MCF 10A (cell line): ENCODE data around the gene INTS7. TPM values are rescaled to one million over a fixed set of nuclear protein-coding genes. Genes with fewer than 3 reads are reported as not detected.

Experiments used
- BruUV-seq: library from RNA; stranded (reverse); fragments of 400-500 nt; replicated peaks from 2 replicates; lab custom pipeline; 2021; lab: Mats Ljungman, UMichigan
- CTCF ChIA-PET: fragments of 300-600 bp; sonication (Branson Sonifier 250); formaldehyde crosslinking; extraction: SDS; loops from one replicate; lab custom pipeline; 2021; ENCODE audit warnings: antibody characterized with exemption, inconsistent platforms; lab: Yijun Ruan, JAX
- POLR2A ChIA-PET: fragments of 300-600, 350-650 bp; sonication (Branson Sonifier 250); formaldehyde crosslinking; extraction: SDS; loops from one replicate; lab custom pipeline; 2020; ENCODE audit warnings: antibody characterized with exemption, inconsistent platforms; lab: Yijun Ruan, JAX
- DNase-seq: peaks from one replicate; pipeline ENCODE4 v3.0.0-alpha.2; 2018; ENCODE audit not compliant: unreplicated experiment
- H3K27ac Mint-ChIP-seq: one replicate; pipeline ENCODE4 v1.8.0; 2022; ENCODE audit warnings: mild to moderate bottlenecking, low read depth, mixed read lengths; ENCODE audit not compliant: unreplicated experiment
- H3K27me3 Mint-ChIP-seq: one replicate; pipeline ENCODE4 v1.8.0; 2022; ENCODE audit warnings: mixed read lengths; ENCODE audit not compliant: insufficient read depth, unreplicated experiment
- H3K36me3 Mint-ChIP-seq: one replicate; pipeline ENCODE4 v1.8.0; 2022; ENCODE audit warnings: mild to moderate bottlenecking, moderate library complexity, mixed read lengths; ENCODE audit not compliant: insufficient read depth, unreplicated experiment
- H3K4me1 Mint-ChIP-seq: one replicate; pipeline ENCODE4 v1.8.0; 2022; ENCODE audit warnings: mixed read lengths; ENCODE audit not compliant: insufficient read depth, unreplicated experiment
- H3K4me3 Mint-ChIP-seq: one replicate; pipeline ENCODE4 v1.8.0; 2022; ENCODE audit warnings: mild to moderate bottlenecking, moderate library complexity, mixed read lengths; ENCODE audit not compliant: unreplicated experiment
- H3K9me3 Mint-ChIP-seq: one replicate; pipeline ENCODE4 v1.8.0; 2022; ENCODE audit warnings: mixed read lengths; ENCODE audit not compliant: unreplicated experiment
- CTCF ChIP-seq: fragments of 200-600 bp; IDR thresholded peaks from one replicate; pipeline ENCODE4 v1.8.0; 2022; ENCODE audit warnings: antibody characterized with exemption, mild to moderate bottlenecking; ENCODE audit not compliant: unreplicated experiment
- intact Hi-C: fragments of 100-400 bp; cut with micrococcal nuclease; formaldehyde crosslinking; loops from 2 replicates; pipeline ENCODE4 v1.14.1; 2022
- total RNA-seq: library from RNA; stranded (reverse); gene quantifications from 2 replicates; pipeline ENCODE4 v1.2.3, GENCODE V29; 2022

Gene INTS7
- total RNA-seq, 1 experiment from 2014 or later = 62.3 TPM

GRCh38 chr1:212072047-212072446 is 36.7 kb upstream of the INTS7 start:
- DNase-seq = no peak
- Mint-ChIP-seq H3K4me3 (no peak overlapping the region), H3K27me3 (no peaks in the 10 kb centered on the region), H3K36me3 (peaks cover 10% of the 10 kb centered on the region), H3K9me3 (no peaks in the 10 kb centered on the region), H3K27ac (peak overlapping the region; percentile 13), H3K4me1 (peaks cover 12% of the 10 kb centered on the region)
- ChIA-PET POLR2A (interaction anchor here (0.5 to 5.2 kb wide), 6 partner anchors 36 to 416 kb away, joined by 3 to 74 read pairs (median 22); partner anchors contain the start of genes DTL, INTS7 and PPP2R5A), CTCF (interaction anchor here (0.6 to 5.7 kb wide), 54 partner anchors 9 to 526 kb away, joined by 3 to 481 read pairs (median 14); partner anchors contain the start of genes DTL, INTS7, PACC1 and PPP2R5A)
- TF ChIP-seq CTCF = no peak
- intact Hi-C loops = loop anchor here (5.0 kb wide), 1 partner anchor 710 kb away; no protein-coding TSS in a partner anchor
- BruUV-seq = no TSS peak

- ChIA-PET CTCF (interaction anchor here (0.6 to 5.7 kb wide), 145 partner anchors 9 to 1768 kb away, joined by 3 to 481 read pairs (median 7); partner anchors contain the start of genes DTL, INTS7, NENF and PACC1), POLR2A (interaction anchor here (0.7 to 5.2 kb wide), 26 partner anchors 9 to 806 kb away, joined by 3 to 74 read pairs (median 4); partner anchors contain the start of genes DTL, INTS7, NENF and PPP2R5A)
- no peaks in the 10 kb centered on the region for H3K27me3 Mint-ChIP-seq
- H3K9me3 Mint-ChIP-seq = no peaks in the 10 kb centered on the region
- peak; percentile 97 for TF ChIP-seq CTCF
- H3K27ac Mint-ChIP-seq = peak overlapping the region; percentile 13
- DNase-seq = peak; percentile 72
- H3K4me1 Mint-ChIP-seq = no peaks in the 10 kb centered on the region
- H3K36me3 Mint-ChIP-seq = peaks cover 20% of the 10 kb centered on the region
- BruUV-seq = no TSS peak
- no peak overlapping the region for H3K4me3 Mint-ChIP-seq
- intact Hi-C loops = loop anchor here (1.0 to 5.0 kb wide), 7 partner anchors 215 to 711 kb away; no protein-coding TSS in a partner anchor
Measured at GRCh38 chr1:212070720-212071302, 35.5 kb upstream of the INTS7 start.

GRCh38 chr1:212067787-212068186 is 32.4 kb upstream of the INTS7 start:
- POLR2A ChIA-PET = interaction anchor here (1.2 kb wide), 1 partner anchor 32 kb away, joined by 5 read pairs; the partner anchor contains the start of genes DTL and INTS7
- no peaks in the 10 kb centered on the region for H3K9me3 Mint-ChIP-seq
- no peak overlapping the region for H3K4me3 Mint-ChIP-seq

More at GRCh38 chr1:212067787-212068186, 32.4 kb upstream of the INTS7 start:
- no peak for TF ChIP-seq CTCF
- Mint-ChIP-seq H3K27ac (no peak overlapping the region), H3K36me3 (peaks cover 25% of the 10 kb centered on the region), H3K27me3 (no peaks in the 10 kb centered on the region), H3K4me1 (no peaks in the 10 kb centered on the region)
- intact Hi-C loops = no loop called here
- CTCF ChIA-PET = interaction anchor here (1.2 to 2.6 kb wide), 5 partner anchors 33 to 388 kb away, joined by 4 to 29 read pairs (median 11); no protein-coding TSS in a partner anchor
- BruUV-seq = no TSS peak
- DNase-seq = no peak
